Rectal smooth muscle tissue (tissue), 1 donor: ENCODE measurements around the gene TRIP6.
A peak's percentile ranks its signal among the peaks of the same experiment; 100 is the strongest.
"Not testable (repeated sequence)": the region's sequence is repeated elsewhere in the genome, so short reads cannot be mapped to it uniquely, and the experiment has no call there.

Source experiments
- H3K27ac ChIP-seq: one replicate; pipeline ENCODE4 v1.7.0; 2013; ENCODE audit warnings: low read depth, low read length, inconsistent platforms
- H3K27me3 ChIP-seq: one replicate; pipeline ENCODE4 v1.7.0; 2013; ENCODE audit warnings: low read length; ENCODE audit not compliant: control insufficient read depth, insufficient read depth
- H3K36me3 ChIP-seq: one replicate; pipeline ENCODE4 v1.7.0; 2013; ENCODE audit warnings: low read length; ENCODE audit not compliant: control insufficient read depth, insufficient read depth
- H3K4me1 ChIP-seq: one replicate; pipeline ENCODE4 v1.7.0; 2013; ENCODE audit warnings: low read length; ENCODE audit not compliant: control insufficient read depth, insufficient read depth
- H3K4me3 ChIP-seq: one replicate; pipeline ENCODE4 v1.7.0; 2013; ENCODE audit warnings: low read length
- H3K9ac ChIP-seq: one replicate; pipeline ENCODE4 v1.7.0; 2013; ENCODE audit warnings: low read length

The TRIP6 gene

GRCh38 chr7:100852048-100852872, 14.9 kb upstream of the TRIP6 start, which contains the start of gene SLC12A9:
Gene SLC12A9, plus strand, starts transcription at chr7:100852713. Its CDS starts 1,485 bp downstream, at chr7:100854198.
- Histone ChIP-seq H3K27ac (peak within 1 kb of the TSS; percentile 44), H3K36me3 (peaks cover 3% of the 10 kb centered on the region), H3K4me1 (peaks cover 7% of the 10 kb centered on the region), H3K4me3 (peak within 1 kb of the TSS; percentile 73), H3K9ac (peak within 1 kb of the TSS; percentile 56), H3K27me3 (no peaks in the 10 kb centered on the region)

GRCh38 chr7:100854146-100854895, 12.9 kb upstream of the TRIP6 start:
- peaks cover 7% of the 10 kb centered on the region for H3K4me1 ChIP-seq
- no peak overlapping the region for H3K9ac ChIP-seq
- peaks cover 3% of the 10 kb centered on the region for H3K36me3 ChIP-seq
- no peaks in the 10 kb centered on the region for H3K27me3 ChIP-seq
- no peak overlapping the region for H3K4me3 ChIP-seq
- no peak overlapping the region for H3K27ac ChIP-seq

GRCh38 chr7:100854899-100855298, 12.3 kb upstream of the TRIP6 start:
- not testable (repeated sequence) for H3K4me1 ChIP-seq, H3K36me3 ChIP-seq, H3K27ac ChIP-seq, H3K27me3 ChIP-seq, H3K9ac ChIP-seq, H3K4me3 ChIP-seq

GRCh38 chr7:100855515-100855914, 11.7 kb upstream of the TRIP6 start:
- Histone ChIP-seq H3K4me1 (peaks cover 7% of the 10 kb centered on the region), H3K4me3 (no peak overlapping the region), H3K9ac (no peak overlapping the region), H3K36me3 (peaks cover 10% of the 10 kb centered on the region), H3K27me3 (no peaks in the 10 kb centered on the region), H3K27ac (no peak overlapping the region)

GRCh38 chr7:100856871-100857282, 10.3 kb upstream of the TRIP6 start:
- no peak overlapping the region for H3K9ac ChIP-seq
- no peak overlapping the region for H3K27ac ChIP-seq
- H3K27me3 ChIP-seq = no peaks in the 10 kb centered on the region
- H3K4me1 ChIP-seq = peaks cover 5% of the 10 kb centered on the region
- H3K36me3 ChIP-seq = peaks cover 18% of the 10 kb centered on the region
- H3K4me3 ChIP-seq = no peak overlapping the region

- no peaks in the 10 kb centered on the region for H3K4me1 ChIP-seq
- H3K27me3 ChIP-seq = no peaks in the 10 kb centered on the region
- no peak overlapping the region for H3K9ac ChIP-seq
- H3K27ac ChIP-seq = no peak overlapping the region
- H3K36me3 ChIP-seq = peaks cover 23% of the 10 kb centered on the region
- no peak overlapping the region for H3K4me3 ChIP-seq
These were observed 7.3 kb upstream of the TRIP6 start for GRCh38 chr7:100859856-100860255.

GRCh38 chr7:100860702-100861615, 6.2 kb upstream of the TRIP6 start:
- Histone ChIP-seq H3K36me3 (peaks cover 20% of the 10 kb centered on the region), H3K4me3 (no peak overlapping the region), H3K4me1 (peaks cover 2% of the 10 kb centered on the region), H3K27ac (no peak overlapping the region), H3K9ac (no peak overlapping the region), H3K27me3 (no peaks in the 10 kb centered on the region)

- H3K27ac ChIP-seq = no peak overlapping the region
- no peak overlapping the region for H3K4me3 ChIP-seq
- H3K36me3 ChIP-seq = peaks cover 20% of the 10 kb centered on the region
- H3K9ac ChIP-seq = no peak overlapping the region
- H3K4me1 ChIP-seq = peaks cover 4% of the 10 kb centered on the region
- no peaks in the 10 kb centered on the region for H3K27me3 ChIP-seq
These were observed 5.6 kb upstream of the TRIP6 start for GRCh38 chr7:100861616-100861985.

GRCh38 chr7:100863406-100863950, 3.7 kb upstream of the TRIP6 start:
- Histone ChIP-seq H3K4me3 (no peak overlapping the region), H3K27me3 (no peaks in the 10 kb centered on the region), H3K4me1 (peaks cover 10% of the 10 kb centered on the region), H3K36me3 (peaks cover 20% of the 10 kb centered on the region), H3K9ac (no peak overlapping the region), H3K27ac (no peak overlapping the region)

GRCh38 chr7:100864263-100864845, 2.8 kb upstream of the TRIP6 start:
- Histone ChIP-seq H3K9ac (no peak overlapping the region), H3K27ac (no peak overlapping the region), H3K36me3 (peaks cover 20% of the 10 kb centered on the region), H3K4me3 (no peak overlapping the region), H3K27me3 (no peaks in the 10 kb centered on the region), H3K4me1 (peaks cover 14% of the 10 kb centered on the region)

GRCh38 chr7:100865372-100865911, 1.7 kb upstream of the TRIP6 start:
- no peaks in the 10 kb centered on the region for H3K27me3 ChIP-seq
- H3K4me1 ChIP-seq = peaks cover 14% of the 10 kb centered on the region
- H3K4me3 ChIP-seq = peak overlapping the region; percentile 79
- peak overlapping the region; percentile 97 for H3K27ac ChIP-seq
- H3K9ac ChIP-seq = no peak overlapping the region
- H3K36me3 ChIP-seq = peaks cover 13% of the 10 kb centered on the region
